DOHH2 (cell line): ENCODE data around the gene SUN3.

Source experiments
- EZH2phosphoT487 ChIP-seq: fragments of 200-600 bp; sonication (generic); IDR thresholded peaks from 2 replicates; pipeline ENCODE4 v1.6.1; 2017; ENCODE audit warnings: borderline replicate concordance, mild to moderate bottlenecking, antibody characterized with exemption, low read length, moderate library complexity, mixed read lengths
- TF ChIP-seq, protein P1 (sequence below): fragments of 200-600 bp; sonication (generic); IDR thresholded peaks from one replicate; pipeline ENCODE4 v1.5.1; 2014; ENCODE audit warnings: antibody characterized with exemption, mild to moderate bottlenecking, low read depth, low read length; ENCODE audit not compliant: poor library complexity, severe bottlenecking

DNA sequence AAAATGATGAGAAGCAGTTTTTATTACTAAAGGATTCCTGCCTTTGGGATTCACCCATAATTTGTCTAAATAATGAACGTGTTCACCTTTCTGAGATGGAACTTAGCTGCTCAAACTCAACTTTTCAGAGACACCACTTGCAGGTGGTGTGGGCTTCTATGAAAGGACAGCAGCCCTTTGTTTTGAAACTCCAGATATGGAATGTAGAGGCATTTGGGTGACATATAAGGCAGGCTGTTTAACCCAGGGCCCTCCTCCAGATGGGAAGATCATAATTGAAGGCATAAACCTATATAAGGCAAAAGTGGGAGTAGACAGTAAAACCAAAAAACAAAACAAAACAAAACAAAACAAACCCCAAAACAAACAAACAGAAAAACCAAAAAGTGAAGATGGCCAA, 37.6 kb downstream of the SUN3 start:
- TF ChIP-seq, protein P1, sequence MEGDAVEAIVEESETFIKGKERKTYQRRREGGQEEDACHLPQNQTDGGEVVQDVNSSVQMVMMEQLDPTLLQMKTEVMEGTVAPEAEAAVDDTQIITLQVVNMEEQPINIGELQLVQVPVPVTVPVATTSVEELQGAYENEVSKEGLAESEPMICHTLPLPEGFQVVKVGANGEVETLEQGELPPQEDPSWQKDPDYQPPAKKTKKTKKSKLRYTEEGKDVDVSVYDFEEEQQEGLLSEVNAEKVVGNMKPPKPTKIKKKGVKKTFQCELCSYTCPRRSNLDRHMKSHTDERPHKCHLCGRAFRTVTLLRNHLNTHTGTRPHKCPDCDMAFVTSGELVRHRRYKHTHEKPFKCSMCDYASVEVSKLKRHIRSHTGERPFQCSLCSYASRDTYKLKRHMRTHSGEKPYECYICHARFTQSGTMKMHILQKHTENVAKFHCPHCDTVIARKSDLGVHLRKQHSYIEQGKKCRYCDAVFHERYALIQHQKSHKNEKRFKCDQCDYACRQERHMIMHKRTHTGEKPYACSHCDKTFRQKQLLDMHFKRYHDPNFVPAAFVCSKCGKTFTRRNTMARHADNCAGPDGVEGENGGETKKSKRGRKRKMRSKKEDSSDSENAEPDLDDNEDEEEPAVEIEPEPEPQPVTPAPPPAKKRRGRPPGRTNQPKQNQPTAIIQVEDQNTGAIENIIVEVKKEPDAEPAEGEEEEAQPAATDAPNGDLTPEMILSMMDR, result no peak
- TF ChIP-seq EZH2phosphoT487, result no peak
